T-cell (primary cell): ENCODE data around the gene NFU1. TPM values are rescaled to one million over a fixed set of nuclear protein-coding genes. Genes with fewer than 3 reads are reported as not detected.
A peak's percentile ranks its signal among the peaks of the same experiment; 100 is the strongest.

Experiments
- ATAC-seq, 4 experiments: fragments of 200-7000 bp in 3 of 4; fragments of 150-1000 bp in 1 of 4; cut with Tn5 transposase; replicated peaks in 1 of 4; 1 replicate in 3 of 4; 2 replicates in 1 of 4; pipeline ENCODE4 v1.10.0; 2021; ENCODE audit warnings: moderate library complexity in 3 of 4, mild to moderate bottlenecking in 2 of 4, moderate number of reproducible peaks in 1 of 4
- CTCF ChIA-PET, 2 donors: fragments of 300-600 bp; sonication (Branson Sonifier 250); formaldehyde crosslinking; loops; one replicate each; lab custom pipeline; 2022; ENCODE audit warnings: antibody characterized with exemption in 2 of 2; lab: Charles Lee
- POLR2A ChIA-PET, 2 donors: fragments of 300-600 bp; sonication (Branson Sonifier 250); formaldehyde crosslinking; loops; one replicate each; lab custom pipeline; 2022; ENCODE audit warnings: antibody characterized with exemption in 2 of 2; lab: Charles Lee
- DNase-seq, 35 experiments: peaks; one replicate each; pipeline versions ENCODE4 v3.0.0 to v3.0.0-alpha.2; 2013 to 2023
- H3K27ac ChIP-seq: one replicate; pipeline ENCODE4 v1.5.1; 2013; ENCODE audit warnings: low read length
- H3K27me3 ChIP-seq, 2 experiments: replicated peaks in 1 of 2; 1 replicate in 1 of 2; 2 replicates in 1 of 2; pipeline versions ENCODE4 v1.6.1 to v1.7.0; 2013; ENCODE audit warnings: low read length in 1 of 2, mixed read lengths in 1 of 2; ENCODE audit not compliant: control insufficient read depth in 2 of 2, insufficient read depth in 2 of 2; ENCODE audit errors: extremely low read depth in 1 of 2
- H3K36me3 ChIP-seq, 2 donors: 1 replicate in 1 of 2; 2 replicates in 1 of 2; pipeline versions ENCODE4 v1.6.1 to v1.7.0; 2013; ENCODE audit warnings: low read length in 1 of 2; ENCODE audit not compliant: control insufficient read depth in 2 of 2, insufficient read depth in 1 of 2; ENCODE audit errors: extremely low read depth in 1 of 2
- H3K4me1 ChIP-seq, 2 experiments: 1 replicate in 1 of 2; 2 replicates in 1 of 2; pipeline versions ENCODE4 v1.6.1 to v1.7.0; 2013; ENCODE audit warnings: low read length in 2 of 2, mixed read lengths in 1 of 2; ENCODE audit not compliant: insufficient read depth in 2 of 2, control insufficient read depth in 1 of 2; ENCODE audit errors: extremely low read depth in 1 of 2
- H3K4me3 ChIP-seq, 2 donors: 1 replicate in 1 of 2; 2 replicates in 1 of 2; pipeline versions ENCODE4 v1.5.1 to v1.7.0; 2013; ENCODE audit warnings: mild to moderate bottlenecking in 2 of 2, low read length in 1 of 2, moderate library complexity in 1 of 2; ENCODE audit not compliant: control insufficient read depth in 1 of 2; ENCODE audit errors: extremely low read depth in 1 of 2
- H3K9me3 ChIP-seq: 2 replicates; pipeline ENCODE4 v1.7.0; 2013
- H3K27ac Mint-ChIP-seq, 2 donors: one replicate each; pipeline ENCODE4 v1.8.0; 2020 to 2021; ENCODE audit warnings: mild to moderate bottlenecking in 2 of 2, mixed read lengths in 2 of 2
- H3K27me3 Mint-ChIP-seq, 2 donors: one replicate each; pipeline ENCODE4 v1.8.0; 2021 to 2022; ENCODE audit warnings: mixed read lengths in 2 of 2
- H3K36me3 Mint-ChIP-seq: one replicate; pipeline ENCODE4 v1.8.0; 2021; ENCODE audit warnings: mixed read lengths
- H3K4me1 Mint-ChIP-seq, 3 donors: one replicate each; pipeline ENCODE4 v1.8.0; 2020 to 2022; ENCODE audit warnings: mixed read lengths in 3 of 3, mild to moderate bottlenecking in 1 of 3
- H3K4me3 Mint-ChIP-seq, 3 donors: one replicate each; pipeline ENCODE4 v1.8.0; 2020 to 2022; ENCODE audit warnings: mild to moderate bottlenecking in 3 of 3, mixed read lengths in 3 of 3, moderate library complexity in 3 of 3
- H3K9me3 Mint-ChIP-seq, 3 donors: one replicate each; pipeline ENCODE4 v1.8.0; 2020 to 2022; ENCODE audit warnings: mixed read lengths in 3 of 3
- WGBS: methylation state at CpG from one replicate; pipeline ENCODE4 v1.1.5; 2013; ENCODE audit warnings: missing lambda C conversion rate; ENCODE audit not compliant: insufficient coverage; 5-methylcytosine and 5-hydroxymethylcytosine counted together
- total RNA-seq, 35 experiments: library from RNA in 6 of 35; stranded (reverse) in 6 of 35; fragments of 120-200 nt in 1 of 35; gene quantifications; one replicate each; pipeline versions ENCODE4 v1.2.1 to v1.2.4 and lab custom pipeline; 2013 to 2026

The NFU1 gene
- total RNA-seq, 5 donors from 2014 or later (not counting 1 experiment from before 2014, with no cell fraction given): 20.6 to 31.9 (median 22.5) TPM

- H3K27ac ChIP-seq: peak overlapping the region; percentile 43
- H3K9me3 Mint-ChIP-seq: no peaks in the 10 kb centered on the region
- no peaks in the 10 kb centered on the region for H3K27me3 Mint-ChIP-seq
- H3K4me1 Mint-ChIP-seq: peaks cover 46 to 53% (median 51%) of the 10 kb centered on the region in 3 donors
- peak in 1 of 35 experiments; percentile 22 for DNase-seq
- CTCF ChIA-PET: interaction anchor here (0.6 to 1.8 kb wide), 5 partner anchors 9 to 337 kb away, joined by 3 to 8 read pairs (median 4); partner anchors contain the start of gene NFU1 (in 1 of the 2)
- peak overlapping the region; percentile 61 for H3K27ac Mint-ChIP-seq
- H3K27me3 ChIP-seq: no peaks in the 10 kb centered on the region
- H3K36me3 Mint-ChIP-seq: peaks cover 9% of the 10 kb centered on the region
- H3K4me3 ChIP-seq: peak overlapping the region; percentile 61 to 64
- POLR2A ChIA-PET: interaction anchor here (0.5 to 1.7 kb wide), 4 partner anchors 21 to 51 kb away, joined by 3 to 9 read pairs (median 4); partner anchors contain the start of gene NFU1 (in 1 of the 2)
- peaks cover 15 to 20% of the 10 kb centered on the region in 2 experiments for H3K4me1 ChIP-seq
- no peaks in the 10 kb centered on the region for H3K36me3 ChIP-seq
- no peak for ATAC-seq
- peak overlapping the region; percentile 80 to 87 (median 84) for H3K4me3 Mint-ChIP-seq
- no peaks in the 10 kb centered on the region for H3K9me3 ChIP-seq
- 0% methylated on average over 2 of the region's 6 CpGs for WGBS
Measured at GRCh38 chr2:69386360-69386759, 50.9 kb downstream of the NFU1 start.

DNA sequence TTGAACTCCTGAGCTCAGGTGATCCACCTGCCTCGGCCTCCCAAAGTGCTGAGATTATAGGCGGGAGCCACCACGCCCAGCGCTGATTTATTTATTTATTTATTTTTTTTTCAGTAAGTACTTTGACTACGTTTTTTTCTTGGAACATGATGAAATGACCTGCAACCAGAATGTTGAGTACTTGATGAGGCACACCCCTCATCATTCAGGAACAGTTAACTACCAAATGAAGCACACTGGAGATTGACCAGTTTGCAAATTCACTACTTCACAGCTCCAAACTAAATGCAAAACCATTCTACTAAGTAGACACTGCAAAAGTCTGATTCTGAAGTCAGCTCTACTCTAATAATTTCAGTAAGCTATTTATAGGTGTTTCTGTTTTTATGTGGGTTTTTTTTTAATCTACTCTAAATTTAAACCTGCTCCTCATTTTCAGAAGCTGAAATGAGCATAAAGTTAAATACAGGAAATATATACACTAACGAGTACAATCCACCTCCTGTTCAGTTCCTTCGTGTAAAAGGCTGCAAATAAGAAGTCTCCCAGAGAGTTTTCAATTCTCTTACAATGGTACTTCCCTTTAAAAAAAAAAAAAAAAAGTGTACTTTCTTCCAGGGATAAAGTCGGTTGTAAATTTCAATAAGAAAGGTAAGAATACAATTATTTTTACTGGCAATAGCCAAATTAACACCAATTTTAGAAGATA, 51.6 kb downstream of the NFU1 start:
- H3K36me3 Mint-ChIP-seq: peaks cover 12% of the 10 kb centered on the region
- H3K4me1 Mint-ChIP-seq: peaks cover 51 to 61% (median 55%) of the 10 kb centered on the region in 3 donors
- POLR2A ChIA-PET: interaction anchor here (0.5 to 1.7 kb wide), 5 partner anchors 21 to 1229 kb away, joined by 3 to 9 read pairs (median 5); partner anchors contain the start of gene NFU1 (in 1 of the 2)
- Histone ChIP-seq H3K4me1 (peaks cover 15 to 20% of the 10 kb centered on the region in 2 experiments), H3K9me3 (no peaks in the 10 kb centered on the region), H3K27ac (no peak overlapping the region), H3K36me3 (no peaks in the 10 kb centered on the region), H3K27me3 (no peaks in the 10 kb centered on the region), H3K4me3 (peak overlapping the region in 1 of 2 donors; percentile 61)
- H3K27me3 Mint-ChIP-seq: no peaks in the 10 kb centered on the region
- DNase-seq: no peak
- ATAC-seq: no peak
- CTCF ChIA-PET: interaction anchor here (0.6 to 1.8 kb wide), 8 partner anchors 8 to 341 kb away, joined by 3 to 8 read pairs (median 4); partner anchors contain the start of gene NFU1 (in 1 of the 2)
- H3K27ac Mint-ChIP-seq: peak overlapping the region; percentile 39 to 61
- 100% methylated on average over 1 of the region's 8 CpGs for WGBS
- peak overlapping the region; percentile 80 to 87 (median 84) for H3K4me3 Mint-ChIP-seq
- H3K9me3 Mint-ChIP-seq: no peaks in the 10 kb centered on the region

GRCh38 chr2:69384618-69385081, 52.6 kb downstream of the NFU1 start:
- no peaks in the 10 kb centered on the region for H3K9me3 ChIP-seq
- ChIA-PET POLR2A (interaction anchor here in 1 of 2 donors (1.7 kb wide), 1 partner anchor 52 kb away, joined by 9 read pairs; the partner anchor contains the start of gene NFU1), CTCF (interaction anchor here in 1 of 2 donors (1.4 kb wide), 1 partner anchor 11 kb away, joined by 3 read pairs; no protein-coding TSS in a partner anchor)
- H3K36me3 ChIP-seq: no peaks in the 10 kb centered on the region
- Mint-ChIP-seq H3K4me3 (no peak overlapping the region), H3K4me1 (peaks cover 54 to 65% (median 59%) of the 10 kb centered on the region in 3 donors), H3K9me3 (no peaks in the 10 kb centered on the region), H3K27me3 (no peaks in the 10 kb centered on the region), H3K27ac (no peak overlapping the region), H3K36me3 (peaks cover 15% of the 10 kb centered on the region)
- no peak for ATAC-seq
- no peak overlapping the region for H3K4me3 ChIP-seq
- no peaks in the 10 kb centered on the region for H3K27me3 ChIP-seq
- H3K4me1 ChIP-seq: peaks cover 15 to 20% of the 10 kb centered on the region in 2 experiments
- H3K27ac ChIP-seq: no peak overlapping the region
- DNase-seq: no peak
- no CpG with 5 or more reads among the region's 5 CpGs for WGBS

- Mint-ChIP-seq H3K27me3 (no peaks in the 10 kb centered on the region), H3K4me1 (peaks cover 57 to 66% (median 62%) of the 10 kb centered on the region in 3 donors), H3K4me3 (no peak overlapping the region), H3K36me3 (peaks cover 15% of the 10 kb centered on the region), H3K27ac (no peak overlapping the region), H3K9me3 (no peaks in the 10 kb centered on the region)
- CTCF ChIA-PET: no interaction called here
- Histone ChIP-seq H3K27me3 (no peaks in the 10 kb centered on the region), H3K36me3 (no peaks in the 10 kb centered on the region), H3K4me3 (no peak overlapping the region), H3K4me1 (peaks cover 15 to 20% of the 10 kb centered on the region in 2 experiments), H3K27ac (no peak overlapping the region), H3K9me3 (no peaks in the 10 kb centered on the region)
- no CpG with 5 or more reads among the region's 7 CpGs for WGBS
- POLR2A ChIA-PET: no interaction called here
- DNase-seq (no peak), ATAC-seq (no peak)
Measured at GRCh38 chr2:69383176-69383812, 53.9 kb downstream of the NFU1 start.

DNA sequence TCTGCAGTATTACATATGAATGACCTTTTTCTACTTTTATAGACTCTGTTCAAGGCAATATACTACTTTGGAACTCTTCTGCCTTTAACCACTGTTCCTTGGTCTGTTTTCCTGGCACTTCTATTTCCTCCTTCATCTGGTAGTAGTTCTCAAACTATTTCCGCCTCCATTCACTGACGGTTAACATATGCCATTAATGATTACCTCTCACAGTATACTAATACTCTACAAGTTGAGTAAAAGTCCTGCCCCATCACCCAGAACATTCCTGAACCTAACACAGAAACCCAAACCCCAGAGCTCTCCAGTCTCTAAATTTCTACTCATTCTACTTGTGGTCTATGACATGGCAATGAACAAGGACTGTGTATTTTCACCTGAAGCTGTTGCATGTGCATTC, 54.7 kb downstream of the NFU1 start:
- CTCF ChIA-PET: no interaction called here
- ATAC-seq (no peak), DNase-seq (no peak)
- H3K27ac Mint-ChIP-seq: peak overlapping the region in 1 of 2 donors; percentile 19
- H3K27me3 Mint-ChIP-seq: no peaks in the 10 kb centered on the region
- peaks cover 13 to 17% of the 10 kb centered on the region in 2 experiments for H3K4me1 ChIP-seq
- POLR2A ChIA-PET: no interaction called here
- H3K27ac ChIP-seq: no peak overlapping the region
- no peaks in the 10 kb centered on the region for H3K9me3 Mint-ChIP-seq
- no peaks in the 10 kb centered on the region for H3K36me3 ChIP-seq
- H3K4me1 Mint-ChIP-seq: peaks cover 52 to 62% (median 58%) of the 10 kb centered on the region in 3 donors
- peaks cover 15% of the 10 kb centered on the region for H3K36me3 Mint-ChIP-seq
- WGBS: no CpG with 5 or more reads among the region's 2 CpGs
- no peaks in the 10 kb centered on the region for H3K9me3 ChIP-seq
- H3K4me3 ChIP-seq: no peak overlapping the region
- H3K4me3 Mint-ChIP-seq: no peak overlapping the region
- H3K27me3 ChIP-seq: no peaks in the 10 kb centered on the region

- Mint-ChIP-seq H3K27me3 (no peaks in the 10 kb centered on the region), H3K4me1 (peaks cover 51 to 61% (median 59%) of the 10 kb centered on the region in 3 donors), H3K9me3 (no peaks in the 10 kb centered on the region), H3K4me3 (no peak overlapping the region), H3K36me3 (peaks cover 15% of the 10 kb centered on the region), H3K27ac (peak overlapping the region; percentile 27 to 29)
- Histone ChIP-seq H3K4me3 (no peak overlapping the region), H3K27me3 (no peaks in the 10 kb centered on the region), H3K36me3 (no peaks in the 10 kb centered on the region), H3K4me1 (peaks cover 10 to 11% of the 10 kb centered on the region in 2 experiments), H3K27ac (no peak overlapping the region), H3K9me3 (no peaks in the 10 kb centered on the region)
- 90% methylated on average over 1 of the region's 1 CpG for WGBS
- ChIA-PET CTCF (interaction anchor here in 1 of 2 donors (1.5 kb wide), 1 partner anchor 9 kb away, joined by 3 read pairs; no protein-coding TSS in a partner anchor), POLR2A (interaction anchor here (0.6 kb wide), 3 partner anchors 9 to 17 kb away, joined by 3 read pairs; no protein-coding TSS in a partner anchor)
- no peak for DNase-seq
- ATAC-seq: no peak
Measured at GRCh38 chr2:69381337-69381737, 55.9 kb downstream of the NFU1 start.
